HT1080 (cell line): ENCODE results near the gene ZNF536. TPM values are rescaled to one million over a fixed set of nuclear protein-coding genes. Genes with fewer than 3 reads are reported as not detected.

Experiments
- DNase-seq: peaks from one replicate; pipeline ENCODE4 v3.0.0-alpha.2; 2015; ENCODE audit warnings: low read depth
- total RNA-seq: library from RNA; depleted of rRNA; stranded (reverse); fragments of >200 nt; shearing (Covaris generic); gene quantifications from 2 replicates; pipeline ENCODE4 v1.2.3, GENCODE V29; 2014

The ZNF536 gene
- total RNA-seq, 1 experiment from 2014 or later = not detected

- DNase-seq = no peak
Observed at GRCh38 chr19:30556230-30556711, 184.1 kb downstream of the ZNF536 start.

- DNase-seq = no peak
Observed at GRCh38 chr19:30557212-30557611, 185.0 kb downstream of the ZNF536 start.

- DNase-seq = no peak
Observed at GRCh38 chr19:30557927-30558557, 185.9 kb downstream of the ZNF536 start.

GRCh38 chr19:30558793-30559192 lies 186.6 kb downstream of the ZNF536 start:
- no peak for DNase-seq

GRCh38 chr19:30559446-30559845 lies 187.3 kb downstream of the ZNF536 start:
- no peak for DNase-seq

GRCh38 chr19:30562981-30563380 lies 190.8 kb downstream of the ZNF536 start:
- DNase-seq = no peak

- DNase-seq = no peak
Observed at GRCh38 chr19:30563691-30564090, 191.5 kb downstream of the ZNF536 start.

GRCh38 chr19:30564551-30565011 lies 192.4 kb downstream of the ZNF536 start:
- DNase-seq = no peak

GRCh38 chr19:30565636-30566035 lies 193.5 kb downstream of the ZNF536 start:
- DNase-seq = no peak

- DNase-seq = no peak
Observed at GRCh38 chr19:30566681-30567420, 194.7 kb downstream of the ZNF536 start.

- DNase-seq = no peak
Observed at GRCh38 chr19:30567536-30568232, 195.5 kb downstream of the ZNF536 start.

GRCh38 chr19:30570194-30570593 lies 198.0 kb downstream of the ZNF536 start:
- no peak for DNase-seq

- DNase-seq = no peak
Observed at GRCh38 chr19:30577551-30578105, 205.4 kb downstream of the ZNF536 start.

- DNase-seq = no peak
Observed at GRCh38 chr19:30579419-30579818, 207.2 kb downstream of the ZNF536 start.

- no peak for DNase-seq
Observed at GRCh38 chr19:30580673-30581072, 208.5 kb downstream of the ZNF536 start.

- DNase-seq = no peak
Observed at GRCh38 chr19:30584090-30584489, 211.9 kb downstream of the ZNF536 start.

- DNase-seq = no peak
Observed at GRCh38 chr19:30587869-30588268, 215.7 kb downstream of the ZNF536 start.

GRCh38 chr19:30590596-30591229 lies 218.5 kb downstream of the ZNF536 start:
- DNase-seq = no peak

- no peak for DNase-seq
Observed at GRCh38 chr19:30593356-30593755, 221.2 kb downstream of the ZNF536 start.

GRCh38 chr19:30593975-30594745 lies 222.0 kb downstream of the ZNF536 start:
- DNase-seq = no peak

- no peak for DNase-seq
Observed at GRCh38 chr19:30596268-30596667, 224.1 kb downstream of the ZNF536 start.
